HT1080 (cell line): ENCODE data around the gene PLPPR5. TPM values are rescaled to one million over a fixed set of nuclear protein-coding genes. Genes with fewer than 3 reads are reported as not detected.
"Not testable (repeated sequence)": the region's sequence is repeated elsewhere in the genome, so short reads cannot be mapped to it uniquely, and the experiment has no call there.

Experiments used
- DNase-seq: peaks from one replicate; pipeline ENCODE4 v3.0.0-alpha.2; 2015; ENCODE audit warnings: low read depth
- total RNA-seq: library from RNA; depleted of rRNA; stranded (reverse); fragments of >200 nt; shearing (Covaris generic); gene quantifications from 2 replicates; pipeline ENCODE4 v1.2.3, GENCODE V29; 2014

PLPPR5 gene
- total RNA-seq, 1 experiment from 2014 or later = 0.18 TPM

DNA sequence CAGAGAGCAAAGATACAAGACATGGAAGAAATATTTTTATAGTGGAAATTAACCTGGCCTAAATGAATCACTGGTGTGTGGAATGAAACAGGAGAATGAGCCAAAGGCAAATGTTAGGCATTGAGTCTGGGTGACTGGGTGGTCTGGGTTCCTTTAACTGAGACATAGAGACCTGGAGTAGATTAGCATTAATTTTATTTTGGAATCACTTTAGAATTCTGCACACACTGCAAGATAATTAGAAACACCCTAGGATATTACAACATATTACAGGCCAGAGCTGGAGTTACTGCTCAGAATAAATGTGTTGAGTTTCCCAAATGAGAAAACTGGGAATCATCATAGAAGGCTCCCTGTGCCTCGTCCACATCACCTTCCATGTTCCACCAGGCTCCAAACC lies 85.5 kb downstream of the PLPPR5 start:
- no peak for DNase-seq

- no peak for DNase-seq
Measured at GRCh38 chr1:98914547-98914946, 90.1 kb downstream of the PLPPR5 start.

DNA sequence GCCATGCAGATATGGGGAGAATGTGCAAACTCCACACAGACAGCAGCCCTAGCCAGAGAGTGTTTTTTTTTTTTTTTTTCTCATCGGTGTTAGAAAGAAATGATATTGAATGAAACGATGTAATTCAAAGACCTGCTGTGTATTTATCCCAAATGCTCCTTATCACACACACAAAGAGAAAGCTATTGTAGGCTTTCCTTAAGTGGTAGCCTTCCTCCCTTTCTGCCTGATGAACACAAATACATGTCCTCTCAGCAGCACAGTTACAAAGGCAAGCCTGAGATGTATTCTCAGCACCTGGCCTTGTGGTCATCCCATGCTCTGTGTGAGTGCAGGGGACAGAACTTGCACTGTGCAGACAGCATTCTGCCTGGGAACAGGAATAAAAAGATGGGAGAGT lies 93.8 kb downstream of the PLPPR5 start:
- no peak for DNase-seq

DNA sequence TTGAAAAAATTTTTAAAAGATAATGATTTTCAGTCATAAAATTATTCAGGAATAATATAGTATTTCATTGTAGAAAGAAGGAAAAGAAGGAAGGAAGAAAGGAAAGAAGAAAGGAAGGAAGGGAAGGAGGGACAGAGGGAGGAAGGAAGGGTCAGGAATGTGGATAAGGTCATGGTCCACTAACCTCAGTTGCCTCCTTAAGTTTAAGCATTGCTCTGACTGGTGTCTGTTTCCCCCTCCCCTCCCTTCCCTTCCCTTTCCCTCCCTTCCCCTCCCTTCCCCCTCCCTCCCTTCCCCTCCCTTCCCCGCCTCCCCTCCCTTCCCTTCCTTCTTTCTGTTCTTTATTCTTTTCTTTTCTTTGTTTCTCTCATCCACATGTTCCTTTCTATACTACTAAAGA lies 95.7 kb downstream of the PLPPR5 start:
- no peak for DNase-seq

GRCh38 chr1:98906809-98907208 lies 97.9 kb downstream of the PLPPR5 start:
- DNase-seq = no peak

GRCh38 chr1:98906361-98906760 lies 98.3 kb downstream of the PLPPR5 start:
- DNase-seq = no peak

- DNase-seq = no peak
Measured at GRCh38 chr1:98904684-98905083, 100.0 kb downstream of the PLPPR5 start.

GRCh38 chr1:98903726-98904125 lies 100.9 kb downstream of the PLPPR5 start:
- DNase-seq = no peak

- peak; percentile 42 for DNase-seq
Measured at GRCh38 chr1:98903261-98903660, 101.4 kb downstream of the PLPPR5 start.

DNA sequence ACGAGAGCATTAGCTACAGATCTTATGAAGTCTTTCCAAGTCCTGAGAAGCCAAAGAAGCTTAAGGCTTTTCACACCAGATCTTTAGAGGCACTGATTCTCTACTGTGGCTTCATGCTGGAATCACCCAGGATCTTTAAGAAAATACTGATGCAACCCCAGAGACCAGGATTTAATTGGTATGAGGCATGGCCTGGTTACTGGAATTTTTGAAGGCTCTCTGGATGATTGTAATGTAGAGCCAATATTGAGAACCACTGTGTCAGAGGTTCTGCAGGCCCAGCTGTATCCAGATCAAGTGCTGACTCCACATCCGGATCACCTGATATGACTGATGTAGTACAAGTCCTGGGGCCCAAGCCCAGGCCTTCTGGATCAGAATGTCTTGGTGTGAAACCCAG lies 105.7 kb downstream of the PLPPR5 start:
- DNase-seq = peak; percentile 11

DNA sequence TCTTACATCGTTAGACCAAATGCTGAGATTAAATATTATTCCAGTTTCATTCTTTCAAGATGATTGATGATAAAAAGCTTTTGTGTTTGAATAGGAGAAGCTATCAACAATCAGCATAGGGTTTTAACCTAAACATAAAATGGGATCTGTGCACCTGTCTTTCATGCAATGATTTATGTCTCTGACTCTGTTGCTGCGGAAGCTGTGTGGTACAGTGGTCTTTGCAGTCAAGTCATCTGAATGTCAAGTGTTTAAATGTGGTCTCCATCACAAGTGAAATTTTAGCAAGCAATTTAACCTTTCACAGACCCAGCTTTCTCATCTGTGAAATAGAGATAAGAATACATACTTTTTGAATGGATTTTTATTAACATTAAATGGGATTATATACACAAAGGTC lies 107.2 kb downstream of the PLPPR5 start:
- no peak for DNase-seq

GRCh38 chr1:98896711-98897445 lies 107.8 kb downstream of the PLPPR5 start:
- DNase-seq = no peak

DNA sequence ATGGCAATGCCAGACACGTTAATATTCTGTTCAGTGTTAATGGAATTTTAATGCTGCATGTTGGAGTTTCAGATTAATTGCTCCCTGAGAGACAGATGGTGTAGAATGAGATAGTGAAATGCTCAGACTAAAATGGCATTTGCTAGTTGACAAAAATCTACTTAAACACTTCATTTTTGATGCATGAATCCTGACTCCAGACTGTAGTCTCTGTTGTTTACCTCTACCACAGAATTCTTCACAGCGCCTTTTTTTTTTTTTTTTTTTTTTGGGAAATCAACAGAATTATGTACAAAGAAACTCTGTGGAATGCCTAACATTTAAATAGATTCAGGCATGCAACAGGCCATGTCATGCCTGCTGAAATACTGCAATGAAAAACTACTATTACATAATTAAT lies 111.3 kb downstream of the PLPPR5 start:
- DNase-seq = no peak

- no peak for DNase-seq
Measured at GRCh38 chr1:98888869-98889268, 115.8 kb downstream of the PLPPR5 start.

- DNase-seq = no peak
Measured at GRCh38 chr1:98887507-98887906, 117.2 kb downstream of the PLPPR5 start.

DNA sequence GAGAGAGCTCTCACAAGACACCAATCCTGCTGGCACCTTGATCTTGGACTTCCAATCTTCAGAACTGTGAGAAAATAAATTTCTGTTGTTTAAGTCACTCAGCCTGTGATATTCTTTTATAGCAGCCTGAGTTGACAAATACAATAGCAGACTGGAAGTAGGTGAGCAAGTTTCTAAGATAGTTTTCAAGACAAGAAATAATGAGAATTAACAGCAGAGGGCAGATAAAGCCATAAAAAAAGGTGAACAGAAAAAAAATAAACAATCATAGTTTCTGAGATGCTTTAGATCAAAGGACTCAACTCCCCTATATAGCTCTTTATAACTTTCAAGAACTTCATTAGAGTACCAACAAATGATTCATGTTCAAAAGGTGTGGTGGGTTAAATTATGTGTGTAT lies 119.8 kb downstream of the PLPPR5 start:
- peak; percentile 1 for DNase-seq

GRCh38 chr1:98881901-98882300 lies 122.8 kb downstream of the PLPPR5 start:
- no peak for DNase-seq

- not testable (repeated sequence) for DNase-seq
Measured at GRCh38 chr1:98881234-98881633, 123.4 kb downstream of the PLPPR5 start.

- no peak for DNase-seq
Measured at GRCh38 chr1:98874828-98875227, 129.8 kb downstream of the PLPPR5 start.

- peak; percentile 68 for DNase-seq
Measured at GRCh38 chr1:98870959-98871903, 133.4 kb downstream of the PLPPR5 start.

DNA sequence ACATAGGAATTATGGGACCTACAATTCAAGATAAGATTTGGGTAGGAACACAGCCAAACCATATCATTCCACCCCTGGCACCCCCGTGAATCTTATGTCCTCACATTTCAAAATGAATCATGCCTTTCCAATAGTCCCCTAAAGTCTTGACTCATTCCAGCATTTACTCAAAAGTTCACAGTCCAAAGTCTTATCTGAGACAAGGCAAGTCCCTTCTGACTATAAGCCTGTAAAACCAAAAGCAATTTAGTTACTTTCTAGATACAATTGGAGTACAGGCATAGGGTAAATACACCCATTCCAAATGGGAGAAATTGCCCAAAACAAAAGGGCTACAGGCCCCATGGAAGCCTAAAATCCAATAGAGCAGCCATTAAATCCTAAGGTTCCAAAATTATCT lies 138.9 kb downstream of the PLPPR5 start:
- DNase-seq = no peak

GRCh38 chr1:98860329-98860728 lies 144.3 kb downstream of the PLPPR5 start:
- no peak for DNase-seq

DNA sequence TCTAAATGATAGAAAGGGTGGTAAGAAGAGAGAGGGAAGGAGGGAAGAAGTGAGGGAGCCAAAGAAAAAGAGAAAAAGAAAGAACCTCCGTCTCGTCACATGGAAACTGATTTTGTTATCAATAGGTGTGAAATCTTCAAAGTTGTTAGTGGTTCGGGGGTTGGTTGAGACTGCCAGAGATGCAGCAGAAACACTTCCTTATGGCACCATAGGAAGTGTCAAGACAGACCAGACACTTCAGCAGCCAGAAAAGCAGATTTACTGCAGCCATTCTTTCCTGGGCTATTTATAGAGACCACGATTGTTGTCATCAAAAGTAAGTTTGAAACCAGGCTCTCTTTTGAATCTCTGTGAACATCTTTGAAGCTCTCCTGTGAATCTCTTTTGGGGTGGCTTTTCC lies 150.5 kb downstream of the PLPPR5 start:
- no peak for DNase-seq
